ENCODE measurements around the gene MRTFB. TPM values are rescaled to one million over a fixed set of nuclear protein-coding genes. Genes with fewer than 3 reads are reported as not detected.

Gene MRTFB
- total and polyA plus RNA-seq, 2 experiments from 2014 or later, result 13.9 to 22.2 TPM

DNA sequence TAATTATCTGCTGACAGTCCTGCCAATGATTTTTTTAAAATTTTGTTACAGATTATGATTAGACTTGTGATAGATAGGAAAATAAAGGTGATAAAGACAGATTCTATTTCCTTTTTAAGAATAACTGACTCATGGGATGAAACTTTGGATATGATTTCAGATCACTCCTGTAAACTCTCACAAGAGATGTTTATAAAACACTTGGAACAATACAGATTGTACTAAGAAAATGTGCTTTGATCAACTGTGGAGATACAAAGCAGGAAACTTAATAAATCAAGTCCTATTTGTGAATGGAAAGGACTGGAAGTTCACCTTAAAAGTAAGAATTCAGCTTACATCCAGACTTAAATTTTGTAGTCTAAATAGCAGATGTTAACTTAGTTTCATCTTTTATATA, 21.4 kb downstream of the MRTFB start:
- no peaks in the 10 kb centered on the region; the same call in 1 of the 2 replicates for H4K20me1 ChIP-seq (replicated peaks; ENCODE audit: insufficient read depth)
- no peak overlapping the region for H2AFZ ChIP-seq

More for the DNA sequence above, 21.4 kb downstream of the MRTFB start:
- no peak overlapping the region for H3K4me2 ChIP-seq
- no peak for DNase-seq (ENCODE audit: low spot score)
- H3K27ac ChIP-seq (ENCODE audit: low read depth), result no peak overlapping the region
- no peaks in the 10 kb centered on the region for H3K36me3 ChIP-seq (ENCODE audit: insufficient read depth)
- H3K27ac Mint-ChIP-seq, result no peak overlapping the region
- H3K36me3 Mint-ChIP-seq (ENCODE audit: low read depth), result no peaks in the 10 kb centered on the region
- no peak overlapping the region for H3K4me3 ChIP-seq
- no peak overlapping the region for H3K4me3 Mint-ChIP-seq
- no peaks in the 10 kb centered on the region for H3K9me3 Mint-ChIP-seq
- H3K9me2 ChIP-seq (ENCODE audit: insufficient read depth), result no peaks in the 10 kb centered on the region
- no peaks in the 10 kb centered on the region for H3F3A ChIP-seq (replicated peaks; ENCODE audit: low read depth)
- H3K4me1 ChIP-seq (ENCODE audit: insufficient read depth), result peaks cover 39% of the 10 kb centered on the region
- no peak for ATAC-seq
- H3K27me3 Mint-ChIP-seq (ENCODE audit: insufficient read depth, low read depth, poor library complexity), result no peaks in the 10 kb centered on the region
- no peaks in the 10 kb centered on the region for H3K27me3 ChIP-seq (ENCODE audit: insufficient read depth)
- TF ChIP-seq, protein P1, sequence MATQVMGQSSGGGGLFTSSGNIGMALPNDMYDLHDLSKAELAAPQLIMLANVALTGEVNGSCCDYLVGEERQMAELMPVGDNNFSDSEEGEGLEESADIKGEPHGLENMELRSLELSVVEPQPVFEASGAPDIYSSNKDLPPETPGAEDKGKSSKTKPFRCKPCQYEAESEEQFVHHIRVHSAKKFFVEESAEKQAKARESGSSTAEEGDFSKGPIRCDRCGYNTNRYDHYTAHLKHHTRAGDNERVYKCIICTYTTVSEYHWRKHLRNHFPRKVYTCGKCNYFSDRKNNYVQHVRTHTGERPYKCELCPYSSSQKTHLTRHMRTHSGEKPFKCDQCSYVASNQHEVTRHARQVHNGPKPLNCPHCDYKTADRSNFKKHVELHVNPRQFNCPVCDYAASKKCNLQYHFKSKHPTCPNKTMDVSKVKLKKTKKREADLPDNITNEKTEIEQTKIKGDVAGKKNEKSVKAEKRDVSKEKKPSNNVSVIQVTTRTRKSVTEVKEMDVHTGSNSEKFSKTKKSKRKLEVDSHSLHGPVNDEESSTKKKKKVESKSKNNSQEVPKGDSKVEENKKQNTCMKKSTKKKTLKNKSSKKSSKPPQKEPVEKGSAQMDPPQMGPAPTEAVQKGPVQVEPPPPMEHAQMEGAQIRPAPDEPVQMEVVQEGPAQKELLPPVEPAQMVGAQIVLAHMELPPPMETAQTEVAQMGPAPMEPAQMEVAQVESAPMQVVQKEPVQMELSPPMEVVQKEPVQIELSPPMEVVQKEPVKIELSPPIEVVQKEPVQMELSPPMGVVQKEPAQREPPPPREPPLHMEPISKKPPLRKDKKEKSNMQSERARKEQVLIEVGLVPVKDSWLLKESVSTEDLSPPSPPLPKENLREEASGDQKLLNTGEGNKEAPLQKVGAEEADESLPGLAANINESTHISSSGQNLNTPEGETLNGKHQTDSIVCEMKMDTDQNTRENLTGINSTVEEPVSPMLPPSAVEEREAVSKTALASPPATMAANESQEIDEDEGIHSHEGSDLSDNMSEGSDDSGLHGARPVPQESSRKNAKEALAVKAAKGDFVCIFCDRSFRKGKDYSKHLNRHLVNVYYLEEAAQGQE (IDR thresholded peaks at IDR 0.05; ENCODE audit: unreplicated experiment), result no peak
- no peak for TF ChIP-seq CREB1 (CRISPR knock-in tag; IDR thresholded peaks at IDR 0.05; ENCODE audit: low read depth)
- TF ChIP-seq, protein P2, sequence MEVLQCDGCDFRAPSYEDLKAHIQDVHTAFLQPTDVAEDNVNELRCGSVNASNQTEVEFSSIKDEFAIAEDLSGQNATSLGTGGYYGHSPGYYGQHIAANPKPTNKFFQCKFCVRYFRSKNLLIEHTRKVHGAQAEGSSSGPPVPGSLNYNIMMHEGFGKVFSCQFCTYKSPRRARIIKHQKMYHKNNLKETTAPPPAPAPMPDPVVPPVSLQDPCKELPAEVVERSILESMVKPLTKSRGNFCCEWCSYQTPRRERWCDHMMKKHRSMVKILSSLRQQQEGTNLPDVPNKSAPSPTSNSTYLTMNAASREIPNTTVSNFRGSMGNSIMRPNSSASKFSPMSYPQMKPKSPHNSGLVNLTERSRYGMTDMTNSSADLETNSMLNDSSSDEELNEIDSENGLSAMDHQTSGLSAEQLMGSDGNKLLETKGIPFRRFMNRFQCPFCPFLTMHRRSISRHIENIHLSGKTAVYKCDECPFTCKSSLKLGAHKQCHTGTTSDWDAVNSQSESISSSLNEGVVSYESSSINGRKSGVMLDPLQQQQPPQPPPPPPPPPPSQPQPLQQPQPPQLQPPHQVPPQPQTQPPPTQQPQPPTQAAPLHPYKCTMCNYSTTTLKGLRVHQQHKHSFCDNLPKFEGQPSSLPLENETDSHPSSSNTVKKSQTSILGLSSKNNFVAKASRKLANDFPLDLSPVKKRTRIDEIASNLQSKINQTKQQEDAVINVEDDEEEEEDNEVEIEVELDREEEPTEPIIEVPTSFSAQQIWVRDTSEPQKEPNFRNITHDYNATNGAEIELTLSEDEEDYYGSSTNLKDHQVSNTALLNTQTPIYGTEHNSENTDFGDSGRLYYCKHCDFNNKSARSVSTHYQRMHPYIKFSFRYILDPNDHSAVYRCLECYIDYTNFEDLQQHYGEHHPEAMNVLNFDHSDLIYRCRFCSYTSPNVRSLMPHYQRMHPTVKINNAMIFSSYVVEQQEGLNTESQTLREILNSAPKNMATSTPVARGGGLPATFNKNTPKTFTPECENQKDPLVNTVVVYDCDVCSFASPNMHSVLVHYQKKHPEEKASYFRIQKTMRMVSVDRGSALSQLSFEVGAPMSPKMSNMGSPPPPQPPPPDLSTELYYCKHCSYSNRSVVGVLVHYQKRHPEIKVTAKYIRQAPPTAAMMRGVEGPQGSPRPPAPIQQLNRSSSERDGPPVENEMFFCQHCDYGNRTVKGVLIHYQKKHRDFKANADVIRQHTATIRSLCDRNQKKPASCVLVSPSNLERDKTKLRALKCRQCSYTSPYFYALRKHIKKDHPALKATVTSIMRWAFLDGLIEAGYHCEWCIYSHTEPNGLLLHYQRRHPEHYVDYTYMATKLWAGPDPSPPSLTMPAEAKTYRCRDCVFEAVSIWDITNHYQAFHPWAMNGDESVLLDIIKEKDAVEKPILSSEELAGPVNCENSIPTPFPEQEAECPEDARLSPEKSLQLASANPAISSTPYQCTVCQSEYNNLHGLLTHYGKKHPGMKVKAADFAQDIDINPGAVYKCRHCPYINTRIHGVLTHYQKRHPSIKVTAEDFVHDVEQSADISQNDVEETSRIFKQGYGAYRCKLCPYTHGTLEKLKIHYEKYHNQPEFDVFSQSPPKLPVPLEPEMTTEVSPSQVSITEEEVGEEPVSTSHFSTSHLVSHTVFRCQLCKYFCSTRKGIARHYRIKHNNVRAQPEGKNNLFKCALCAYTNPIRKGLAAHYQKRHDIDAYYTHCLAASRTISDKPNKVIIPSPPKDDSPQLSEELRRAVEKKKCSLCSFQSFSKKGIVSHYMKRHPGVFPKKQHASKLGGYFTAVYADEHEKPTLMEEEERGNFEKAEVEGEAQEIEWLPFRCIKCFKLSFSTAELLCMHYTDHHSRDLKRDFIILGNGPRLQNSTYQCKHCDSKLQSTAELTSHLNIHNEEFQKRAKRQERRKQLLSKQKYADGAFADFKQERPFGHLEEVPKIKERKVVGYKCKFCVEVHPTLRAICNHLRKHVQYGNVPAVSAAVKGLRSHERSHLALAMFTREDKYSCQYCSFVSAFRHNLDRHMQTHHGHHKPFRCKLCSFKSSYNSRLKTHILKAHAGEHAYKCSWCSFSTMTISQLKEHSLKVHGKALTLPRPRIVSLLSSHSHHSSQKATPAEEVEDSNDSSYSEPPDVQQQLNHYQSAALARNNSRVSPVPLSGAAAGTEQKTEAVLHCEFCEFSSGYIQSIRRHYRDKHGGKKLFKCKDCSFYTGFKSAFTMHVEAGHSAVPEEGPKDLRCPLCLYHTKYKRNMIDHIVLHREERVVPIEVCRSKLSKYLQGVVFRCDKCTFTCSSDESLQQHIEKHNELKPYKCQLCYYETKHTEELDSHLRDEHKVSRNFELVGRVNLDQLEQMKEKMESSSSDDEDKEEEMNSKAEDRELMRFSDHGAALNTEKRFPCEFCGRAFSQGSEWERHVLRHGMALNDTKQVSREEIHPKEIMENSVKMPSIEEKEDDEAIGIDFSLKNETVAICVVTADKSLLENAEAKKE (CRISPR knock-in tag; IDR thresholded peaks at IDR 0.05), result no peak
- TF ChIP-seq EZH2phosphoT487 (IDR thresholded peaks at IDR 0.05; ENCODE audit: unreplicated experiment), result no peak
- no peak for TF ChIP-seq STAT1 (IDR thresholded peaks at IDR 0.05; ENCODE audit: unreplicated experiment)
- no peak for TF ChIP-seq POLR2AphosphoS5 (IDR thresholded peaks at IDR 0.05; ENCODE audit: low read depth)
- TF ChIP-seq, protein P3, sequence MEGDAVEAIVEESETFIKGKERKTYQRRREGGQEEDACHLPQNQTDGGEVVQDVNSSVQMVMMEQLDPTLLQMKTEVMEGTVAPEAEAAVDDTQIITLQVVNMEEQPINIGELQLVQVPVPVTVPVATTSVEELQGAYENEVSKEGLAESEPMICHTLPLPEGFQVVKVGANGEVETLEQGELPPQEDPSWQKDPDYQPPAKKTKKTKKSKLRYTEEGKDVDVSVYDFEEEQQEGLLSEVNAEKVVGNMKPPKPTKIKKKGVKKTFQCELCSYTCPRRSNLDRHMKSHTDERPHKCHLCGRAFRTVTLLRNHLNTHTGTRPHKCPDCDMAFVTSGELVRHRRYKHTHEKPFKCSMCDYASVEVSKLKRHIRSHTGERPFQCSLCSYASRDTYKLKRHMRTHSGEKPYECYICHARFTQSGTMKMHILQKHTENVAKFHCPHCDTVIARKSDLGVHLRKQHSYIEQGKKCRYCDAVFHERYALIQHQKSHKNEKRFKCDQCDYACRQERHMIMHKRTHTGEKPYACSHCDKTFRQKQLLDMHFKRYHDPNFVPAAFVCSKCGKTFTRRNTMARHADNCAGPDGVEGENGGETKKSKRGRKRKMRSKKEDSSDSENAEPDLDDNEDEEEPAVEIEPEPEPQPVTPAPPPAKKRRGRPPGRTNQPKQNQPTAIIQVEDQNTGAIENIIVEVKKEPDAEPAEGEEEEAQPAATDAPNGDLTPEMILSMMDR (conservative IDR thresholded peaks at IDR 0.05; ENCODE audit: low read depth in 2 of 2), result no peak
- TF ChIP-seq ZNF331 (CRISPR knock-in tag; IDR thresholded peaks at IDR 0.05; ENCODE audit: low read depth), result no peak
- no peak for TF ChIP-seq JUNB (IDR thresholded peaks at IDR 0.05; ENCODE audit: unreplicated experiment)
- peaks cover 66% of the 10 kb centered on the region for H3K79me2 ChIP-seq (replicated peaks; ENCODE audit: insufficient read depth)
- peaks cover 34% of the 10 kb centered on the region for H3K4me1 Mint-ChIP-seq
